Measurements from ENCODE around the gene MRGPRF.

The MRGPRF gene

DNA sequence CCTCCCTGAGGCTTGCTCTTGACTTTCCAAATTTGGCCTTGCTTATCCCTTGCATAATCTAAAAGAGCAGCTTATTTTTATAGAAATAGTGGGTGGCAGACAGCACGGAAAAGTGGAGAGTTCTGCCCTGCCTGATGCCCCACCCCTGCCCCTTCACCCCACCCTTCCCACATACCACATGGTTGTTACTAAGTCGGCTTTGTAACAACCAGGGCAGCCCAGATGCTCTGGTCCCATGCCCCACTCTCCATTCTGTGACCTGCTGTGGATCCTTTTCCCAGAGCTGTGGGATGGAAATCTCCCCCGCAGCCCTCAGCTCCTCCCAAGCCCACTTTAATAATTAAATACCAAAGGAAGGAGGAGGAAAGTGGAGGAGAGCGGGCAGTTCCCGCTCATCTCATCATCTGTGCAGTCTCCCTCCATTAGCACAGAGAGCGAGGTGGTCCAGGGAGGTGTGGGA, 10.9 kb downstream of the MRGPRF start:
- DNase-seq, result peak; percentile 8

DNA sequence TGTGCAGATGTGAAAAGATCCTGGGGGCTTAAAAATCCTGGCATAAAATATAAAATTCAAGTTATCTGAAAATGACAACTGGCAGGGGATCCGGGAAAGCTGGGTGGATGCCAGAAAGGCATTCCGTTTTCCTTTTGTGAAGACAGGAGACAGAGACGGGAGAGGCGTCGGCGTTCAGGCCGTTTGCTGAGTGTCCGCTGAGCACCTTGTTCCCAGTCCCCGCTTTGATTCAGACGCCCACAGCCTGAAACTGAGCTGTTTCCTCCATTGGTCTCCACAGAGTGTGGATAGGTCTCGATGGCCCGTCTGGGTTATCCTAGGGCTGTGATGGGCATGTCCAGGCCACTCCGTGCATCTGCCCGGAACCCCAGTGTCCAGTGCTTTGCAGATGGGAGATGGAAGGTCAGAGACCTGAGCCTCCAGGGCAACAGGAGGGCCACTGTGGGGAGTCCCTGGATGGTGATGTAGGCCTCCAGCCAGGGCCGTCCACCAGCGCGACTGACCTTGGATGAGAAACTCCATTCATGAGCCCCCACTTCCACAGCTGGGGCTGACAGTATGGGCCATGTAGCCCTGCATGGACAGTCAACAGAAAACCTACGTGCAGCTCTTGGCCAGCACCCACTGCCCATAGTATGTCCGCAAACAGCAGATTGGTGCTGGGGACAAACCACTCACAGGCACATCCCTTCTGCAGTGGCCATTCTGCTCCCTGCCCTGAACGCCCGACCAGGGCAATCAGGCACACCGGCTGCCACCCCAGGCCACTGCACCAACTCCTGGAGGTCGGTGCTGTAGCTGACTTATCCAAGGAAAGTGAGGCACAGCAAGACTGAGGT, 11.6 kb downstream of the MRGPRF start:
- peak; percentile 6 for DNase-seq

DNA sequence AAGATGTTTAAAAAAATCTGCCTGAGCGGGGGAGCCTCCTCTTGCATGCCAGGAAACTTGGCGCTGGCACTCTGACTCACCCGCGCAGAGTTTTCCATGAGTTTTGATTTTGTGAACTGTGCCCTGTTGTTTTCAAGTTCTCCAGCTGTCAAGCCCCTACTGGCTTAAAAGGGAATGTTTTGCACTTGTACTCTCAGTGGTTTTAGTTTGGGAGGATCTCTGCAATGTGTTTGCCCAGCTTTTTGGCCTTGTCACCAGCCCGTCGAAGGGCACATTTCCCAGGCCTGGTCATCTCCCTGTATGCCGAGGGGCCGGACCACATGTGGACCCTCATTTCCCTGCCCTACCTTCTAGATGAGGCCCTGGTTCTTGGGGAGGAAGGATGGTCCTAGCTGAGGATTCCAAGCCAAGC, 12.2 kb downstream of the MRGPRF start:
- peak; percentile 8 for DNase-seq

DNA sequence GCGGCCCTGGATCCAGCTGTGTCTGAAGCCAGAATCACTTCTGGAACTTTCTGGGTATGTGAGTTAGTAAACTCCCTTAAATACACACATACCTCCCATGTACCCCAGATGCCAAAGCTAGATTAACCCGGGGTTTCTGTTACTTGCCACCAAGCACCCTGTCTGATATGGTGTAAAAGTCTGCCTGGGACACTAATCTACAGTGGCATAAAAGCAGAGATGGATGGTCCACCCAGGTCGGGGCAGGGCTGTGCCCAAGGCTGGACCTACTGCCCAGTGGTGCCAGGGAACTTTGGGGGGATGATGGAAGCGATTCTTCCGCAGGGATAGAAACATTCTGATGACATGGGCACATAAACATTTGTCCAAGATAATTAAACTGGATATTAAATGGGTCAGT, 12.7 kb downstream of the MRGPRF start:
- no peak for DNase-seq

DNA sequence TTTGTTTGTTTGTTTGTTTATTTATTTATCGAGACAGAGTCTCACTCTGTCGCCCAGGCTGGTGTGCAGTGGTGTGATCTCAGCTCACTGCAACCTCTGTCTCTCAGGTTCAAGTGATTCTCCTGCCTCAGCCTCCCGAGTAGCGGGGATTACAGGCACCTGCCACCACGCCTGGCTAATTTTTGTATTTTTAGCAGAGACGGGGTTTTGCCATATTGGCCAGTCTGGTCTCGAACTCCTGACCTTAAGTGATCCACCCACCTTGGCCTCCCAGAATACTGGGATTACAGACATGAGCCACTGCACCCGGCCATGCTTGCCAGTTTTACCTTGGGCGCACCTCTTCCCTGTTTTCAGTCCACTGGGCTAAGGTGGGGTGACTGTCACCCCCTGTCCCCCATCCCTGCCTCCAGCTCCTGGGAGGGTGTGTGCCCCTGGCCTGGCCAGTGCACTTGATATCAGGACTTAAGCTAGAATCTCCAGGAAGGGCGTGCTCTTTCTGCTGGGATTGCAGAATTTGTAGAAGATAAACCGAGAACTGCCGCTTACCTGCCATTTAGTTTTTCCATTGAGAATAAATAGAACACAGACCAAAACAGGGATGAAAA, 13.2 kb downstream of the MRGPRF start:
- peak; percentile 9 for DNase-seq

DNA sequence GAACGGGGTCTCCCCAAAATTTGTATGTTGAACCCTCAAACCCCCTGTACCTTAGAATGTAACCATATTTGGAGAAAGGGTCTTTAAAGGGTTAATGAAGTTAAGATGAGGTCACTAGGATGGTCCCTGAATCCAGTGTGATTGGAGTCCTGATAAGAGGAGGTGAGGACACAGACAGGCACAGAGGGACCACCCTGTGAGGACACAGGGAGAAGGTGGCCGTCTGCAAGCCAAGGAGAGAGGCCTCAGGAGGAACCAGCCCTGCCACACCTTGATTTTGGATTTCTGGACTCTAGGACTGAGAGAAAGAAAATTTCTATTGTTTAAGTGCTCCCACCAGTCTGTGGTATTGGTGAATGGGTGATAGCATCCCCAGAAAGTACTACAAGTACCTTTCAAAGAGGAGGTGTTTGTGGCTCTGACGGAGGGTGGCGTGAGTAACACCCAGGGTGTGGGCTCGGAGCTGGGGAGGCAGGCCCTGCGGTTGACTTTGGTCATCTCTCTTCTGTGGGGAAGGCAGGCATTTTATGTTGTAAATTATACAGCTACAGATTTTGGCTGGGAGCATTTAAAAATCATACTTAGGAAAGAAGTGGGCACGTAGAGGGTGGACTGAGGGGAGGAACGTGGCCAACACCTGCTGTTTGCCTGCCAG, 13.8 kb downstream of the MRGPRF start:
- no peak for DNase-seq

DNA sequence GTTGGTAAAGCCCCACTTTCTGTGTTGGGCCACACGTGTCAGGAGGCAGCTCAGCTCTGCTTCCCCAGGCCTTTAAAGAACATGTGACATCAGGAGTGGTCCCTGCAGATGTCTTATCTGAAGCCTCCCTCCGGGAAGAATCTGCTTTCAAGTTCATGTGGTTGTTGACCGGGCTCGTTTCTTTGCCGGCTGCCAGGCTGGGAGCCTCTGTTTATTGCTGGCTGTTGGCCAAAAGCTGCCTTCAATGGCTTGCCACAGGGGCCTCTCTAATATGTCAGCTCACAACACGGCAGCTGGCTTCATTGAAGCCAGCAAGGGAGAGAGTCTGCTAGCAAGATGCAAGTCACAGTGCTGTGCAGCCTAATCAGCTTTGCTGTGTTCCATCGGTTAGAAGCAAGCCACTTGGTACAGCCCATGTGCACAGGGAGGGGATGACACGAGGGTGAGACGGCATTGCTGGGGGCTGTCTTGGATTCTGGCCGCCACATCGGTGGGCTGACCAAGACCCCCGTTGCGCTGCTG, 14.6 kb downstream of the MRGPRF start:
- peak; percentile 3 for DNase-seq

DNA sequence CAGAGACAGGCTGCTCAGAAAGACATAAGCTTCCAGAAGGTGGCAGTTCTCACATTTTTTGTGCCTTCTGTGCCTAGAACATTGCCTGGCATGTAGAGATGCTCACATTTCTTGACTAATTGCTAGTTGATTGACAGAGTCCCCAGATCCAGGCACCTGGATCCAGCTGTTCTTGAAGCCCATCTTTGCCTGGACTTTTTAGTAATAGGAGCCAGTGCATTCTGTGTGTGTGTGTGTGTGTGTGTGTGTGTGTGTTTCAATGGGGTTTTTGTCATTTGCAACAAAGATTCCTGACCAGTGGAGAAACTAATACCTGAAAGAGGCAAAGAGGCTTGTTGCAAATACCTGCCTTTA, 15.1 kb downstream of the MRGPRF start:
- DNase-seq, result no peak

DNA sequence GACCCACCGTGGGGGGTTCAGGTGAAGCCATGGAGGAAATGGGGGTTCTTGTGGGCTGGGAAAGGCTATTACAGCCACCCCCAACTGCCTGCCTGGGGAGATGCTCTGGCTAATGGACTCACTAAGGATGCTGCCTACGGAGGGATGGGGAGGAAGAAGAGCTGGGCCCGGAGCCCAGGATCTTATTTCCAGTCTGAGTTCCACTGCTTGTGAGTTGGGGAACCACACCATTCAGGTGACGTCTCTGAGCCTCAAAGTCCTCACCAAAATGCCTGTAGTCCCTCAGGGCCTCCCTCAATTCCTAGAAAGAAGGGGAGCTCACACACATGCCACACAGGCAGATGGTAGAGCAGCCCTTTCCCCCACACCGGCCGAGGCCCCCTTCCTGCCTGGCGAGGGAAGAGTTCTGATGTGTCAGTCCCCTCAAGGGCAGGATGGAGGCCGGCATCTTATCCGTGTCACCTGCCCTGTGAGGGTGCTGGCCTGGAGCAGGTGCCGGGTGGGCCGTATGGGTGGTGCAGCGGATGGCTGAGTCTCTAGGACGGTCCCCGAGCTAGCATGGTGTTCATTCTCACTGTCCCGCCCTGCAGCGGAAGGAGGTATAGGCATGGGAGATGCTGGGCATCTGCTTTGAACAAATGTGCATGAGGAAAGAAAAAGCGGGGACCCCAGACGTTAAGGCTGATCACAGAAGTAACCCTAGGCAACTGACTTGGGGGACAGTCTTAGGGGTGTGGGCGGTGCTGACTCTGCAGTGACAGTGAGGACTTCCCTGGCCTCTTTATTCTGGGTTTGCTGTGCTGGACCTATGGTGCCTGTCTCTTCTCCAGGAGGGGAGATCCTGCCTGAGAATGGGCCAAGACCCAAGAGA, 15.7 kb downstream of the MRGPRF start:
- no peak for DNase-seq

DNA sequence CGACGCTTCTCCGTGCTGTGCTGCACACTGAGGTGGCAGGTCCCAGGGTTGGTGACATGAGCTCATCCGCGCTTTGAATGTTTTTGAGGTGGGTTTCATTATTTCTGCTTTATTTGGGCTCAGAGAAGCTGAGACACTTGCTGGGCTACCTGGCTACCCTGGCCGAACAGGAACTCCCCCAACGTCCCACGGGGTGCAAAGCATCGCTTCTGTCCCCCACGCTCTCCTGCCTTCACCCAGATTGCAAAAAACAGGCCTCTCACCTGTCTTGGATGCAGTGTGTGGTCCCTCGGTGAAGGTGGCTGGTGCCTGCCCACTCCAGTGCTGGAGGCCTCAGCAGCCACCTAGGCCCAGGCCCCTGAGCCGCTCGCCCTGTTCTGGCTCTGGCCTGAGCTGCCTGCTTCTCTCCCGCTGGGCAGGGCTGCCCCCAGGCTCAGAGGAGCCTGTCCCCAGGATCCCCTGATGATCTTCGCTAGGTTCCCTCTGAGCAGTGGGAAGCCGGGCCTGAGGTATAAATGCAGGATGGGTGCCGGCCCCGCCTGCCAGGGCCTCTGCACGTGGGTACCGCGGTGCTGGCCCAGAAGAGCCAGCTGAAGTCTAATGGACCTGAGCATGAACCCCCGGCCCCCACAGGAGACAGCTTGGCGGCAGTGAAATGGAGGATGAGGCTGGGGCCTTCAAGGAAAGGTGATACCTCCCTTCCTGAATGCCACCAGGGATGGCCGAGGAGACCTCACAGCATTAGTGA, 16.5 kb downstream of the MRGPRF start:
- DNase-seq, result no peak

DNA sequence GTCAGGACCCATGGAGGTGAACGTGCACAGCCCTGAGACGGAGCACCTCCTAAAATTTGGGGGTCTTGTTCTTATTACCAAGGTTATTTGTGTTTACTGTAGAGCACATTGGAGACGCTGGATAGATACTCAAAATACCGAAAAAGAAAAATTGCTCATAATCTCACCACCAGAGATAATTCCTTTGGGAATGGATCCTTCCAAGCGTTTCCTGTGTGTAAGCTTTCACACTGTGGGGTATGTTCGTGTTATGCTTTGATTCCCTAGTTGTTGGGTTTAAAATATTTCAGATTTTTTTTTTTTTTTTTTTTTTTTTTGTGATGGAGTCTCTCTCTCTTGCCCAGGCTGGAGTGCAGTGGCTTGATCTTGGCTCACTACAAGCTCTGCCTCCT, 18.2 kb downstream of the MRGPRF start:
- DNase-seq, result no peak

DNA sequence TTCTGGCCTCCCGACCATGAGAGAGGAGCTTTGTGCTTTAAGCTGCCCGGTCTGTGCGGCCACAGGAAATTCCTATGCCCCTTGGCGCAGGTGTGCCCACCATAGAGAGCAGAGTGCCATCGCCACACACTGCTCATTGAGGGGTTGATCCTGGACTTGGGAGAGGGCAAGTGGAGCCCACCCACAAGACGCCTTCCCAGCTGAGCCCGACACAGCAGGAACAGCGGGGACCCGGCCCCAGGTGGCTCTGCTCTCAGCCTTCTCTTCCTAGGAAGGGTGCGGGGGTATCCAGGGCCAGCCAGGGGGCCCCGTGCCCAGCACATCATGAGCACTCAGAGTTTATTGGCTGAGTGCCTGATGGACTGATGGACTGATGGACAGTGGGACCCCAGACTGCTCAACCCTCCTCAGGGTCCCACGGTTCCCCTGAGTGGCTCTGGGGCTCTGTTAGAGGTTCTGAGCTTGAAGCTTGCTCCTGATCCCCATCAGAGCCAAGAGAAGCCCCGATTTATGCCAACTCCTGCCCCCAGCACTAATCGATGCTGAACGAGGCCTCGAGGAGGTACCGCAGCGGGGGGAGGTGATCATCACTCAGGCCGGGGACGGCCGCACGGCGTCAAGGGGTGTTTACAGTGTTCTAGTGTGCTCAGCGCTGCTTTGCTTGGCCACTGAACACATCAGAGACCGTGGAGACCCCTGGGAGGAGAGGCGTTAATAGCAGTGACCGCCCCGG, 18.7 kb downstream of the MRGPRF start:
- no peak for DNase-seq

DNA sequence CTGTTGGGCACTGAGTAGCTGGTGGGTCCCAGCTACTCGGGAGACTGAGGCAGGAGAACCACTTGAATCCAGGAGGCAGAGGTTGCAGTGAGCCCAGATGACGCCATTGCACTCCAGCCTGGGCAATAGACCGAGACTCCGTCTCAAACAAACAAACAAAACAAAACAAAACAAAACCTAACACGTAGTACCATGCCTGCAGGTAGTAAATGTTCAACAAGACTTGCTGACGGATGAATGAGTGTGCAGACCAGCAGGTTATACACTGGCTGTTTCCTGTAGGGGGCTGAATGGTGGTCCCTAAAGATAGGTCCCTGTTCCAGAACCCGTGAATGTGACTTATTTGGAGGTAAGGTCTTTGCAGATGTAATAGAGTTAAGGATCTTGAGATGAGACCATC, 19.5 kb downstream of the MRGPRF start:
- no peak for DNase-seq

DNA sequence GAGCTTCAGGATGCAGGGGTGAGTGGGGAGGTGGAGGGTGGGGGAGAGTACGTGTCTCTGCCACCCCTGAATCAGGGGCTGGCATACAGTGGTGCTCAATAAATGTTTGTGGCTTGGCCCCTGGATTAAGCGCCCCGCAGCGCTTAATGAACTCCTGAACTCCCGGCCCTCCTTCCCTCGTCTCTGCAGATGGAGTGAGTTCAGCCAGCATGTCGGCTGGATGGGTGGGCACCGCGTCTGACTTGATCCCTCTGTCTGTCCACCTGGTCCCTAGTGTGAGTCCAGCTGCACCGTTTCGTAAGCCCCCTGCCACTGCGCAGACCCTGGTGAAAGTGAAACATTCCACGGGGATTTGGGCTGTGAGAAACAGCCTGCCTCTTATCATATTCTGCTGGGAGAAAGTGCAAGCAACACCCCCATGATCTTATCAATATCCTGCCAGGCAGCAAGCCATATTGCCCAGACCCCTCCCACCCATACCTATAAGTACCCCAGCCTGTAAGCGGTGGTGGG, 20.2 kb downstream of the MRGPRF start:
- no peak for DNase-seq

DNA sequence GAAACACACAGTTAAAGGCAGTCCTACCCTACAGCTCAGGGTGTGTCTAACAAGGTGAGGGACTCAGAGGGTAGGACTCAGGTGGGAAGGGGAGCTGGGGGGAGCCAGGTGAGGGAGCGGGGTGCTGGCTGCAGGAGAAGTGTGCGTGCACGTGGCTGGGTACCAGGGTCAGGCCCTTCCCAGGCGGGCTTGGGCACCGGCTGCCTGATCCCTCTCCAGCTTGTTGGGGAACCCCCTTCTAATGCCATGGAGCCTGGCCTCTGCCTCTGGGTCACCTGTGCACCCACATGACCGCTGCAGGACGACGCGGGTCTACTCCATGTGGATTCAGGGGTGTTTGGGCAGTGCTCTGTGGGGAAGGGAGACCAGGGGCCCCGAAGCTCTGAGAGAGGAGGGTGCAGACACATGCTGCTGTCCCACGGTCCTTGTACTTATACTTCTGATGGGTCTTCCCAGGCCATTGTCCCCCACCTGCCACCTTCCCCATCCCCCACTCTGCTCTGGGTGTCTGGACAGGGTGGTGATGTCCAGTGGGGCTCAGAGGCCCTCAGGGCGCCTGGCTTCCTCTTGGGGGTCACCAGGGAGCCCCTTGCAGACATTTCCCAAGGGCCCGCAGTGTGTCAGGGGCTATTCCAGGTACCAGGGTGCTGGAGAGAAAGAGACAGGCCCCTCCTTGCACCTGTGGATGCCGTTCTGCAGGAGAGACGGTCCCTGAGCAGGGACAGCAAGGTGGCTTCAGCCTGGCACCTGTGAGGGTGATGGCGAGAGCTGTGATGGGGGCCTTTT, 21.9 kb downstream of the MRGPRF start:
- no peak for DNase-seq

DNA sequence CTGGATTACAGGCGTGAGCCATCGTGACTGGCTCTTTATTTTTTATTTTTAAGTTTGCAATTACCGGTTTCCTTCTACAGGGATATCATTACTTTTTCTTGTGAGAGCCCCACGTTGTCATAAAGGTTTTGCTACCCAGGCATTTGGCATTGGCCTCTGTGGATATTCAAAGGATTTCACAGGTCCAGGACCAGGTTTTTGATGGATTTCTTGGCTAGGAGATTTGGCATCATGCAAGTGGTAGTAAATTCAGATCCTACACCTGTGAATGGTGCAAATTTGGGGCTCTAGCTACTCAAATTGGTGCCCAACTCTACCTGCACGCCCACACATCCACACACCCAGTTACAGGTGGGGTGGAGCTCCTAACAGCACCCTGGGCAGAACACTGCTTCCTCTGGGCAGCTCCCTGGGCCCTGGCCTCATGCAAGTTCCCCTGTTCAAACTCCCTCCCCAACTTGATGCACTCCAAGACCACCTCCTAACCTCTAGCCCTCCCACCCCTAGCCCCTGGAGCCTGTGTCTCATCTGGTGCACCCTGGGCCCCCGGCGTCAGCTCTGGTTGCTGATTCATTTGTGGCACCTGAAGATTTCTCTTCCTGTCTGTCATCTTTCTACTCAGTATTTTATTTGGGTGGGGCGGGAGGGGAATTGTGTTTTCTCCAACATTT, 23.0 kb downstream of the MRGPRF start:
- DNase-seq, result no peak

DNA sequence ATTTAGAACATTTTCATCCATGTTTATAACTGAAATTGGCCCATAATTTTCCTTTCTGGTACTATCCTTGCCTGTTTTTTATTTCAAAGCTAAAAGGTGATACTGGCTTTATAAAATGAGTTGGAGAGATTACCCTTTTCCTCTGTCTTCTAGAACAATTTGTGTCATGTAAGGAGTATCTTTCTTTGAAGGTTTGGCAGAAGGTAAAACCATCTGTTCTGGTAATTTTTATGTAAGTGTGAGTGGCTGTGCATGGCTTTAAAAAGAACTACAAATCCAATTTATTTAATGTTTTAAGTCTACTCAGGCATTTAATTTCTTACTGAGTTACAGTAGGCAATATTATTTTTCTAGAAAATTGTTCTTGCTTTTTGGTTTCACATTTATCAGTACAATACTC, 24.6 kb downstream of the MRGPRF start:
- no peak for DNase-seq

DNA sequence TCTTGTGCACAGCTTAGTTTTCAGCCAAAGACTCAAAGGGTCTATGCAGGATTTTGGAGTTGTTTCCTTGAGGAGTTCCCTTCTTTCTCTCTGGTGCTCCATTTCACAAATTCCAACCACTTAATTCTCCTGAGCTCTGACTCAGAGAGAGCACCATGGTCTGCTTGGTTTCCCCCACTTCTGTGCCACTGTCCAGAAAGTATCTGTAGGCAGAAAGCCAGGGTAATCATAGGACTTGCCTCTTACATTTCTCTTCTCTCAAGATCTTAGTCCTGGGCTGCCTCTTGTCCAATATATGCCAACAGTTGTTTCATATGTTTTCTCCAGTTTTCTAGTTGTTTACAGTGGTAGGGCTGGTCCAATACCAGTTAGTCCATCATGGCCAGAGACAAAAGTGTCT, 25.8 kb downstream of the MRGPRF start:
- DNase-seq, result no peak

DNA sequence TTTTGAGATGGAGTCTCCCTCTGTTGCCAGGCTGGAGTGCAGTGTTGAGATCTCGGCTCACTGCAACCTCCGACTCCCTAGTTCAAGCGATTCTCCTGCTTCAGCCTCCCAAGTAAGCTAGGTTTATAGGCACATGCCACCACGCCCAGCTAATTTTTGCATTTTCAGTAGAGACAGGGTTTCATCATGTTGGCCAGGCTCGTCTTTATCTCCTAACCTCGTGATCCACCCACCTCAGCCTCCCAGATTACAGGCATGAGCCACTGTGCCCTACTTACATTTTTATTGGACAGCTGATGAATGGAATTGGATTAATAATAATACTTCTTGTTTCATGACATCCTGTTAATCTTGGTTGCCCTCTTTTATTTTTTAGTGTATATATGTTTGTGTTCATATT, 29.2 kb downstream of the MRGPRF start:
- no peak for DNase-seq

DNA sequence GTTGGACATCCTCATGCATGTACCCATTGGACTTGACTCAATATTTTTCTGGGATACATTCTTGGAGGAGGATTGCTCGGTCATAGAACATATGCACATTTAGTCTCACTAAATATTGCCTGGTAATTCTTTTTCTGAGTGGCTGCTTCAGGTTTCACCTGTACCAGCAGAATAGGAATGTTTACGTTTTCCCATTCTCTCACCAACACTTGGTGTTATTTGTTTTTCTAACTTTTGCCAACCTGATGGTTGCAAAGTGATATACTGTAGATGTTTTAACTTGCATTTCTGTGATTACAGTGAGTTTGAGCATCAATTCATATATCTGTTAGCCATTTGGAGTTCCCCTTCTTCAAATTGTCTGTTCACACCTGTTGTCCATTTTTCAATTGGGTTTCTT, 30.9 kb downstream of the MRGPRF start:
- no peak for DNase-seq

Measured in activated CD8-positive, alpha-beta memory T cell treated with anti-CD3 and anti-CD28 coated beads, Interleukin-2, amount 50 U/mL, for 4 hours (primary cell).